Subcutaneous preadipocyte (primary cell): ENCODE results near the gene RPS6KC1. TPM values are rescaled to one million over a fixed set of nuclear protein-coding genes. Genes with fewer than 3 reads are reported as not detected.

Experiments
- total RNA-seq: library from RNA; depleted of rRNA; stranded (reverse); fragments of >200 nt; gene quantifications from 2 replicates; pipeline ENCODE4 v1.2.3, GENCODE V29; 2012

Gene RPS6KC1
- total RNA-seq = 21.7 and 31.3 TPM in 2 replicates

GRCh38 chr1:213051127-213051880, at the start of gene RPS6KC1:
RPS6KC1 (plus strand) TSS chr1:213051241; CDS start chr1:213051405, 164 bp downstream.

GRCh38 chr1:213015099-213016050, 35.7 kb upstream of the RPS6KC1 start, which contains the start of gene ANGEL2:
ANGEL2 (minus strand) TSS chr1:213015867; CDS start chr1:213015671, 196 bp downstream.

Other genes starting within 250 kb of the RPS6KC1 start
- gene SPATA45, start 203.6 kb upstream of the RPS6KC1 start, total RNA-seq = not detected in 2 replicates
- gene FLVCR1, start 193.0 kb upstream of the RPS6KC1 start, total RNA-seq = 5.9 and 15.2 TPM in 2 replicates
- under 0.01 TPM in 2 replicates for gene VASH2, start 100.7 kb upstream of the RPS6KC1 start, total RNA-seq
- 46.7 and 53.8 TPM in 2 replicates for gene ANGEL2, start 35.4 kb upstream of the RPS6KC1 start, total RNA-seq